Measurements from ENCODE around the gene TMEM91.

TMEM91 gene

GRCh38 chr19:41397086-41398049 lies 21.0 kb downstream of the TMEM91 start, which contains the start of the genes BCKDHA and EXOSC5:
Gene BCKDHA (plus strand): TSS chr19:41397818. CDS start chr19:41397828, 10 bp downstream.
Gene EXOSC5 (minus strand): TSS chr19:41397359. CDS start chr19:41397328, 31 bp downstream.
- peak within 1 kb of the TSS; percentile 100 for H3K4me3 ChIP-seq (ENCODE audit: low read length)
- no peak for TF ChIP-seq CTCF (conservative IDR thresholded peaks at IDR 0.05; ENCODE audit: low read depth, low read length)
- peak; percentile 99 for DNase-seq (ENCODE audit: low read depth)

- no peak for DNase-seq (ENCODE audit: low read depth)
- TF ChIP-seq CTCF (conservative IDR thresholded peaks at IDR 0.05; ENCODE audit: low read depth, low read length): no peak
- H3K4me3 ChIP-seq (ENCODE audit: low read length): peak overlapping the region; percentile 100
These were observed 21.7 kb downstream of the TMEM91 start for GRCh38 chr19:41398050-41398418.

DNA sequence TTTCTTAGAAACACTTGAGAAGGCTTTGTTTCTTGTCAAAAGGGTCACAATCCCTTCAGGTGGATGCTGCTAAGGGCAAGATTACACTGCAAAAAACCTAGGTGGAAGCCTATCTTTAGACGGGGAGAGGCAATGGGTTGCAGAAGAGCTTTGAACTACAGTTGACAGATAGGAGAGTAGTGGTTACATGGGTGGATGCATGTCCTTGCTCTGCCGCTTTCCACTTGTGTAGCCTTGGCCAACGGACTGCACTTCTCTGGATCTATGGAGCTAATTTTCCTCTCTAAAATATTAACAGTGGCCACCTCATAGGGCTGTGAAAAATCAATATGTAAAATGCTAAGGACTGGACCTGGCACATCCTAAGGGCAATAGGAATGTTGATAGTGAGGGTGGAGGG lies 22.3 kb downstream of the TMEM91 start:
- peak overlapping the region; percentile 100 for H3K4me3 ChIP-seq (ENCODE audit: low read length)
- no peak for TF ChIP-seq CTCF (conservative IDR thresholded peaks at IDR 0.05; ENCODE audit: low read depth, low read length)

DNA sequence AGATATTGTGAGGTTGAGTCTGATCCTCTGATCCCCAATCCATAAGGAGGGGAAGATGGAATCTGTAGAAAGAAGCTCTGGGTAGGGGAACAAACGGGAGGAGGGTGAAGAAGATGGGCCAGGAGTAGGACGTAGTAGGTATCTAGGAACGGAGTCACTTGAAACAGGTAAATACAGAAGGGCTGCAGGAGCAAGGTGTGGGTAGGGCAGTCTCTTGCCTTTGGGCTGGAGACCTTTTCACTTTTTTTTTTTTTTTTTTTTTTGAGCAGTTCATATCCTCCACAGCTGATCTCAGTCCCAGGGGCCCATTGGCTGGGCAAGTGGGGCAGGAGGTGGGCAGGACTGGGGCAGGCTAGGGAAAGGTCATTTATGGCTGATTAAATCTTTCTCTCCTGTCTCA lies 22.8 kb downstream of the TMEM91 start:
- DNase-seq (ENCODE audit: low read depth): no peak
- no peak for TF ChIP-seq CTCF (conservative IDR thresholded peaks at IDR 0.05; ENCODE audit: low read depth, low read length)
- H3K4me3 ChIP-seq (ENCODE audit: low read length): peak overlapping the region; percentile 100

More for the DNA sequence above, 22.3 kb downstream of the TMEM91 start:
- no peak for DNase-seq (ENCODE audit: low read depth)

DNA sequence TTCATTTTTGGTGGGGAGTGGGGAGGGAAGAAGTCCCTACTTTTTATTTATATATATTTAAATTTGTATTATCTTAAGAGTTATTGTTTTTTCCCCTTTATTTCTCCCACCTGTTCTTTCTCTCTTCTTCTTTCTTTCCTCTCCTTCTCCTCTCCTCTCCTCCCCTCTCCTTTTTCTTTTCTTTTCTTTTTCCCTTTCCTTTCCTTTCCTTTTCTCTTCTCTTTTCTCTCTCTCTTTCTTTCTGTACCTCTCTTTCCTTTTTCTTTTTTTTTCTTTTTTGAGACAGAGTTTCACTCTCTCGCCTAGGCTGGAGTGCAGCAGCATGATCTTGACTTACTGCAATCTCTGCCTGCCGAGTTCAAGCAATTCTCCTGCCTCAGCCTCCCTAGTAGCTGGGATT lies 23.2 kb downstream of the TMEM91 start:
- no peak for DNase-seq (ENCODE audit: low read depth)
- TF ChIP-seq CTCF (conservative IDR thresholded peaks at IDR 0.05; ENCODE audit: low read depth, low read length): no peak
- no peak overlapping the region for H3K4me3 ChIP-seq (ENCODE audit: low read length)

DNA sequence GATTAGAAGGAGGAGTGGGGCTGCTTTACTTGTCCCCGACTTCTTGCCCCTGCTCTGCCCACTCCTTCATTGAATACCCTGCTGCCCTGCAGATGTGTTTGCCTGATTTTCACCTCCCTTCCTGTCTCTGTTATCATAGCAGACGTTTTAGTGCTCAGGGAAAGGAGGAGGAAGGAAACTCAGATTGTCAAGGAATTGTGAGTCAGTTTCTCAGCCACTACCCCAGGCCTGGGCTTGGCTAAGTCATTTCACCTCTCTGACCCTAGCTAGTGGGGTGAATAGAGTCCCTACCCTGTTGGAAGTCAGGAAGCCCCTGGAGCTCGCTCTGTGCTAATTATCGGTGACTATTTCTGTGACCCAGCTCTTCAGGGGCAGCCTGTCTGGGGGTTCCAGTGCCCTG lies 25.1 kb downstream of the TMEM91 start:
- DNase-seq (ENCODE audit: low read depth): no peak
- TF ChIP-seq CTCF (conservative IDR thresholded peaks at IDR 0.05; ENCODE audit: low read depth, low read length): no peak

GRCh38 chr19:41402010-41402409 lies 25.7 kb downstream of the TMEM91 start:
- no peak for DNase-seq (ENCODE audit: low read depth)
- TF ChIP-seq CTCF (conservative IDR thresholded peaks at IDR 0.05; ENCODE audit: low read depth, low read length): no peak

More for the DNA sequence above, 25.1 kb downstream of the TMEM91 start:
- H3K4me3 ChIP-seq (ENCODE audit: low read length): no peak overlapping the region

More at GRCh38 chr19:41402010-41402409, 25.7 kb downstream of the TMEM91 start:
- no peak overlapping the region for H3K4me3 ChIP-seq (ENCODE audit: low read length)
